PC-3 (cell line): ENCODE results near the gene KAZN. TPM values are rescaled to one million over a fixed set of nuclear protein-coding genes. Genes with fewer than 3 reads are reported as not detected.

Source experiments
- ATAC-seq: fragments of 200-7000 bp; cut with Tn5 transposase; 2 replicates; pipeline ENCODE4 v1.9.1; 2020; ENCODE audit warnings: mild to moderate bottlenecking, moderate library complexity
- BruUV-seq: library from RNA; stranded (reverse); fragments of 400-500 nt; replicated peaks from 2 replicates; lab custom pipeline; 2021; lab: Mats Ljungman, UMichigan
- CTCF ChIA-PET: fragments of 300-600 bp; sonication (Branson Sonifier 250); formaldehyde crosslinking; loops from one replicate; lab custom pipeline; 2022; ENCODE audit warnings: antibody characterized with exemption; lab: Charles Lee
- POLR2A ChIA-PET: fragments of 300-600 bp; sonication (Branson Sonifier 250); formaldehyde crosslinking; loops from one replicate; lab custom pipeline; 2022; ENCODE audit warnings: antibody characterized with exemption; ENCODE audit not compliant: unreplicated experiment; lab: Charles Lee
- DNase-seq: peaks from one replicate; pipeline ENCODE4 v3.0.0-alpha.2; 2015
- H2AFZ ChIP-seq: fragments of 300-600 bp; sonication (generic); 2 replicates; pipeline ENCODE4 v1.6.0; 2016; ENCODE audit warnings: antibody characterized with exemption, low read length
- H3F3A ChIP-seq: fragments of 300-600 bp; sonication (generic); one replicate; pipeline ENCODE4 v1.6.0; 2017; ENCODE audit warnings: antibody characterized with exemption, low read length, control low read depth, mild to moderate bottlenecking; ENCODE audit not compliant: unreplicated experiment
- H3K27ac ChIP-seq: fragments of 300-600 bp; sonication (generic); 2 replicates; pipeline ENCODE4 v1.5.1; 2016; ENCODE audit warnings: mild to moderate bottlenecking, low read length
- H3K27me3 ChIP-seq: fragments of 300-600 bp; sonication (generic); 2 replicates; pipeline ENCODE4 v1.6.1; 2016; ENCODE audit warnings: low read length, mixed read lengths
- H3K36me3 ChIP-seq: fragments of 300-600 bp; sonication (generic); 2 replicates; pipeline ENCODE4 v1.6.1; 2016; ENCODE audit warnings: low read depth, mixed run types, low read length, mixed read lengths
- H3K4me1 ChIP-seq: fragments of 300-600 bp; sonication (generic); 2 replicates; pipeline ENCODE4 v1.5.1; 2016; ENCODE audit warnings: low read length; ENCODE audit not compliant: insufficient read depth
- H3K4me2 ChIP-seq: fragments of 300-600 bp; sonication (generic); 2 replicates; pipeline ENCODE4 v1.6.0; 2016; ENCODE audit warnings: low read length
- H3K4me3 ChIP-seq: fragments of 300-600 bp; sonication (generic); 2 replicates; pipeline ENCODE4 v1.5.1; 2016; ENCODE audit warnings: mild to moderate bottlenecking, low read length, mixed read lengths
- H3K79me2 ChIP-seq: fragments of 300-600 bp; sonication (generic); 2 replicates; pipeline ENCODE4 v1.6.1; 2017; ENCODE audit warnings: low read length, mixed read lengths
- H3K9ac ChIP-seq: fragments of 300-600 bp; sonication (generic); 2 replicates; pipeline ENCODE4 v1.6.0; 2016; ENCODE audit warnings: mild to moderate bottlenecking, low read length
- H3K9me2 ChIP-seq: fragments of 300-600 bp; sonication (generic); replicated peaks from 2 replicates; pipeline ENCODE4 v1.6.1; 2016; ENCODE audit warnings: mixed run types, low read length, mixed read lengths
- H3K9me3 ChIP-seq: fragments of 300-600 bp; sonication (generic); 2 replicates; pipeline ENCODE4 v1.6.1; 2016; ENCODE audit warnings: low read length, mixed read lengths
- H4K20me1 ChIP-seq: fragments of 300-600 bp; sonication (generic); 2 replicates; pipeline ENCODE4 v1.6.1; 2016; ENCODE audit warnings: low read length, mixed read lengths
- EZH2 ChIP-seq: fragments of 300-600 bp; sonication (generic); IDR thresholded peaks from one replicate; pipeline ENCODE4 v1.6.1; 2017; ENCODE audit warnings: antibody characterized with exemption, mild to moderate bottlenecking, low read length; ENCODE audit not compliant: unreplicated experiment
- EZH2phosphoT487 ChIP-seq: fragments of 300-600 bp; sonication (generic); IDR thresholded peaks from 2 replicates; pipeline ENCODE4 v1.6.1; 2018; ENCODE audit warnings: mild to moderate bottlenecking, antibody characterized with exemption, low read length, borderline replicate concordance
- intact Hi-C: fragments of 100-400 bp; cut with micrococcal nuclease; formaldehyde crosslinking; loops from 2 replicates; pipeline ENCODE4 v1.9.0; 2023
- total RNA-seq: library from RNA; depleted of rRNA; stranded (reverse); fragments of >200 nt; gene quantifications from 2 replicates; pipeline ENCODE4 v1.2.3, GENCODE V29; 2014
- TF ChIP-seq, protein P1 (sequence below): fragments of 300-600 bp; sonication (generic); conservative IDR thresholded peaks from 2 replicates; pipeline ENCODE4 v1.5.1; 2017; ENCODE audit warnings: antibody characterized with exemption, low read depth, mild to moderate bottlenecking, low read length

Gene KAZN
- total RNA-seq, 1 experiment from 2014 or later: 2.0 TPM

DNA sequence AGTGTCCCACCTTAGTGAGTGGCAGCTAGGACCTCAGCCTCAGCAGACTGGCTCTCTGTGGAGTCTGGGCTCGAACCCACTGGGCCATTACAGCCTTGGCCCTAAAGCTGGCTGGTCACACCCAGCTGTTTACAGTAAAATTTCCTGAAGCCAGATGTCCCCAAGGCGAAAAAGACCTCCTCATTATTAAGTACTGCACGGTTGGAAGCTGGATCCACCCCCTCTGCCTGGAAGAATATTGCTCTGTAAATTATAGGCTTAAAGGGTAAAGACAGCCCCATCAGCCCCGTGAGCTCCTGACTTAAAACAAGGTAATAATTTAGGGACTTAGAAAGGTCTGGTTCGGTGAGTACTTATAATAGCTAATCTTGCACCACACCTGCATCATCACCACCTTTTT is 524.8 kb downstream of the KAZN start:
- H2AFZ ChIP-seq: no peak overlapping the region
- no peaks in the 10 kb centered on the region for H3K9me3 ChIP-seq
- H3F3A ChIP-seq: no peaks in the 10 kb centered on the region
- H3K9me2 ChIP-seq: no peaks in the 10 kb centered on the region
- H4K20me1 ChIP-seq: no peaks in the 10 kb centered on the region
- no peaks in the 10 kb centered on the region for H3K27me3 ChIP-seq
- no peak overlapping the region for H3K4me3 ChIP-seq
- ChIA-PET POLR2A (no interaction called here), CTCF (no interaction called here)
- intact Hi-C loops: no loop called here
- DNase-seq: no peak
- no peaks in the 10 kb centered on the region for H3K36me3 ChIP-seq
- no peak overlapping the region for H3K4me2 ChIP-seq
- no peak overlapping the region for H3K27ac ChIP-seq
- no TSS peak for BruUV-seq
- TF ChIP-seq, protein P1, sequence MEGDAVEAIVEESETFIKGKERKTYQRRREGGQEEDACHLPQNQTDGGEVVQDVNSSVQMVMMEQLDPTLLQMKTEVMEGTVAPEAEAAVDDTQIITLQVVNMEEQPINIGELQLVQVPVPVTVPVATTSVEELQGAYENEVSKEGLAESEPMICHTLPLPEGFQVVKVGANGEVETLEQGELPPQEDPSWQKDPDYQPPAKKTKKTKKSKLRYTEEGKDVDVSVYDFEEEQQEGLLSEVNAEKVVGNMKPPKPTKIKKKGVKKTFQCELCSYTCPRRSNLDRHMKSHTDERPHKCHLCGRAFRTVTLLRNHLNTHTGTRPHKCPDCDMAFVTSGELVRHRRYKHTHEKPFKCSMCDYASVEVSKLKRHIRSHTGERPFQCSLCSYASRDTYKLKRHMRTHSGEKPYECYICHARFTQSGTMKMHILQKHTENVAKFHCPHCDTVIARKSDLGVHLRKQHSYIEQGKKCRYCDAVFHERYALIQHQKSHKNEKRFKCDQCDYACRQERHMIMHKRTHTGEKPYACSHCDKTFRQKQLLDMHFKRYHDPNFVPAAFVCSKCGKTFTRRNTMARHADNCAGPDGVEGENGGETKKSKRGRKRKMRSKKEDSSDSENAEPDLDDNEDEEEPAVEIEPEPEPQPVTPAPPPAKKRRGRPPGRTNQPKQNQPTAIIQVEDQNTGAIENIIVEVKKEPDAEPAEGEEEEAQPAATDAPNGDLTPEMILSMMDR: no peak
- TF ChIP-seq EZH2phosphoT487: no peak
- TF ChIP-seq EZH2: no peak
- H3K4me1 ChIP-seq: no peaks in the 10 kb centered on the region
- H3K9ac ChIP-seq: no peak overlapping the region
- ATAC-seq: no peak
- H3K79me2 ChIP-seq: no peaks in the 10 kb centered on the region

DNA sequence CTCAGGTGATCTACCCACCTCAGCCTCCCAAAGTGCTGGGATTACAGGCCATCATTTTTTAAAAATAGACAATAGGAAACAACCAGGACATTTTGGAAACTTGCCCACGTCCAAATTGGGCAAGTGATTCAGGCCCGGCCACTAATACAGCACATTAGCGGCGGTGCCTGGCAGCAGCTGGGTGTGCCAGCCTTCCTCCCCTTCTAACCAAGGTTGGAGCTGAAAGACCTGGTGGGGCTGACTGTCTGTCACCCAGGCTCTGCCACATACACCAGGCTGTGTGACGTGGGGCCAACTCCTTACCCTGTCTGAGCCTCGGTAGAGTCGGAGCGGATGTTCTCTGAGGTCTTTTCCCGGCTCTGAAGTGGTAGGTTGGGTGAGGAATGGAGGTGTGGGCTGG is 525.4 kb downstream of the KAZN start:
- ChIA-PET CTCF (no interaction called here), POLR2A (no interaction called here)
- no peak for ATAC-seq
- Histone ChIP-seq H3K27me3 (no peaks in the 10 kb centered on the region), H3K27ac (no peak overlapping the region), H3K4me1 (no peaks in the 10 kb centered on the region), H3K9ac (no peak overlapping the region), H3K4me2 (no peak overlapping the region), H3K36me3 (no peaks in the 10 kb centered on the region), H3K9me3 (no peaks in the 10 kb centered on the region), H2AFZ (no peak overlapping the region), H3K9me2 (no peaks in the 10 kb centered on the region), H3K4me3 (no peak overlapping the region), H4K20me1 (no peaks in the 10 kb centered on the region), H3K79me2 (no peaks in the 10 kb centered on the region), H3F3A (no peaks in the 10 kb centered on the region)
- no peak for DNase-seq
- TF ChIP-seq EZH2 (no peak), EZH2phosphoT487 (no peak)
- TF ChIP-seq, protein P1: no peak
- intact Hi-C loops: no loop called here
- BruUV-seq: no TSS peak

DNA sequence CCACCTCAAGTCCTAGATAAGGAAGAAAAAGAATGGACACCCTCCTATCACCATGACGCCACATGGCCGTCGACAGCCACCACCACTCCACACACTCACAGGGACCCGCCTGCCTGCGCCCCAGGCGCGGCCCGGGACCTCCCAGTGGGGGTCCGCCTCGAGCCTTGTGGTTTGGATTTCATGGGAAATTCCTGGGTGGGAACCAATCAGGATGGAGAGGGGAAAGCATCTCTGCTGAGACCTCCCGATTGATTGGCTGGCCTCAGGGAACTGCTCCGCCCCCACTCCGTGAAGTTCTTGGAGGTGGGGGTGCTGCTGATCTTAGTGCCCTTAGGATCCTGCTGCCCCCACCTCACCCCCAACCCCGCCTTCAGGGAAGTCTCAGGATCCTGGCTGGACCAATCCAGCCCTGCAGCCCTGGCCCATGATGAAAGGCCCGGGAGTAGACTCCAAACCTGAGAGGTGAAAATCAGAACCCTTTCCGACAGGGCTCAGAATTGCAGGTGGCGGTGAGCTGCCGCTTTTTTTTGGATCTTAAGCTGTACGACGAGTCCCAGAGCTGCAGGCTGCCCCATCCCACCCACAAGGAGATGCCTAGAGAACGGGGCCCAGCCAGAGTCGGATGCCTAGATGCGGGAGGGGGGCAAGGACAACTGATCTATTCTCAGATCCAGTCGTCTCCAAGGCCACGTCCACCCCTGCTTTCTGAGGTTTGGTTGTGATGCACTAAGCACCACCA is 526.0 kb downstream of the KAZN start:
- H3K9ac ChIP-seq: no peak overlapping the region
- ATAC-seq (no peak), DNase-seq (no peak)
- H3F3A ChIP-seq: no peaks in the 10 kb centered on the region
- H2AFZ ChIP-seq: no peak overlapping the region
- H3K27ac ChIP-seq: no peak overlapping the region
- BruUV-seq: no TSS peak
- CTCF ChIA-PET: no interaction called here
- no peaks in the 10 kb centered on the region for H3K36me3 ChIP-seq
- H3K4me2 ChIP-seq: no peak overlapping the region
- no peaks in the 10 kb centered on the region for H3K9me2 ChIP-seq
- TF ChIP-seq, protein P1: no peak
- TF ChIP-seq EZH2: no peak
- TF ChIP-seq EZH2phosphoT487: no peak
- H3K4me1 ChIP-seq: no peaks in the 10 kb centered on the region
- H3K27me3 ChIP-seq: no peaks in the 10 kb centered on the region
- POLR2A ChIA-PET: no interaction called here
- no peaks in the 10 kb centered on the region for H3K79me2 ChIP-seq
- H3K9me3 ChIP-seq: no peaks in the 10 kb centered on the region
- no peaks in the 10 kb centered on the region for H4K20me1 ChIP-seq
- H3K4me3 ChIP-seq: no peak overlapping the region
- intact Hi-C loops: no loop called here
